CD14-positive monocyte (primary cell): ENCODE results near the gene CLDN7. TPM values are rescaled to one million over a fixed set of nuclear protein-coding genes. Genes with fewer than 3 reads are reported as not detected.

Experiments
- DNase-seq, 3 donors: peaks; one replicate each; pipeline ENCODE4 v3.0.0-alpha.2; 2011 to 2022
- H2AFZ ChIP-seq: 2 replicates; pipeline ENCODE4 v1.6.0; 2012; ENCODE audit warnings: mild to moderate bottlenecking, low read depth, low read length, inconsistent platforms; ENCODE audit not compliant: insufficient read depth, poor library complexity, severe bottlenecking
- H3K27ac ChIP-seq, 2 donors: 1 replicate in 1 of 2; 2 replicates in 1 of 2; pipeline ENCODE4 v1.5.1; 2012 to 2013; ENCODE audit warnings: low read length in 2 of 2, control low read depth in 1 of 2, inconsistent platforms in 1 of 2, low read depth in 1 of 2, mild to moderate bottlenecking in 1 of 2
- H3K27me3 ChIP-seq, 2 donors: one replicate each; pipeline versions ENCODE4 v1.6.0 to v1.6.1; 2011 to 2013; ENCODE audit warnings: low read length in 2 of 2; ENCODE audit not compliant: control insufficient read depth in 2 of 2, insufficient read depth in 2 of 2
- H3K36me3 ChIP-seq, 2 donors: replicated peaks in 1 of 2; 1 replicate in 1 of 2; 2 replicates in 1 of 2; pipeline versions ENCODE4 v1.5.1 to v1.6.1; 2012 to 2013; ENCODE audit warnings: low read length in 2 of 2, control low read depth in 1 of 2, inconsistent platforms in 1 of 2, mild to moderate bottlenecking in 1 of 2; ENCODE audit not compliant: insufficient read depth in 2 of 2, control insufficient read depth in 1 of 2
- H3K4me1 ChIP-seq, 2 donors: 1 replicate in 1 of 2; 2 replicates in 1 of 2; pipeline versions ENCODE4 v1.5.1 to v1.6.1; 2012 to 2013; ENCODE audit warnings: low read length in 2 of 2, control low read depth in 1 of 2, inconsistent platforms in 1 of 2, mild to moderate bottlenecking in 1 of 2, moderate library complexity in 1 of 2; ENCODE audit not compliant: insufficient read depth in 2 of 2, control insufficient read depth in 1 of 2
- H3K4me2 ChIP-seq: replicated peaks from 2 replicates; pipeline ENCODE3; 2012; ENCODE audit warnings: low read length, moderate library complexity, mild to moderate bottlenecking; ENCODE audit not compliant: poor library complexity, severe bottlenecking; ENCODE audit errors: extremely low read depth
- H3K4me3 ChIP-seq, 3 experiments: fragments of 200-600 bp in 1 of 3; sonication (generic) in 1 of 3; replicated peaks in 1 of 3; 1 replicate in 2 of 3; 2 replicates in 1 of 3; pipeline ENCODE4 v1.5.1; 2011 to 2013; ENCODE audit warnings: low read length in 3 of 3, mild to moderate bottlenecking in 3 of 3, control low read depth in 2 of 3, low read depth in 2 of 3, inconsistent platforms in 1 of 3, moderate library complexity in 1 of 3
- H3K79me2 ChIP-seq: 2 replicates; pipeline ENCODE4 v1.6.0; 2012; ENCODE audit warnings: mild to moderate bottlenecking, control low read depth, inconsistent platforms, low read length, moderate library complexity; ENCODE audit not compliant: insufficient read depth
- H3K9ac ChIP-seq: 2 replicates; pipeline ENCODE4 v1.6.0; 2017; ENCODE audit warnings: low read length, mild to moderate bottlenecking; ENCODE audit not compliant: insufficient read depth, poor library complexity, severe bottlenecking
- H3K9me3 ChIP-seq, 2 donors: replicated peaks in 1 of 2; 1 replicate in 1 of 2; 2 replicates in 1 of 2; pipeline versions ENCODE4 v1.5.1 to v1.6.1; 2012 to 2013; ENCODE audit warnings: low read length in 2 of 2, control low read depth in 1 of 2; ENCODE audit not compliant: control insufficient read depth in 1 of 2, insufficient read depth in 1 of 2
- H4K20me1 ChIP-seq: 2 replicates; pipeline ENCODE4 v1.6.0; 2012; ENCODE audit warnings: mild to moderate bottlenecking, low read length, control low read depth, moderate library complexity; ENCODE audit not compliant: insufficient read depth
- H3K27ac Mint-ChIP-seq, 7 donors: one replicate each; pipeline ENCODE4 v1.8.0; 2020; ENCODE audit warnings: mild to moderate bottlenecking in 7 of 7, mixed read lengths in 7 of 7, moderate library complexity in 6 of 7, inconsistent platforms in 2 of 7
- H3K27me3 Mint-ChIP-seq, 3 donors: one replicate each; pipeline ENCODE4 v1.8.0; 2021 to 2022; ENCODE audit warnings: low read depth in 3 of 3, mild to moderate bottlenecking in 3 of 3, mixed read lengths in 3 of 3, moderate library complexity in 3 of 3, inconsistent platforms in 1 of 3
- H3K36me3 Mint-ChIP-seq, 2 donors: one replicate each; pipeline ENCODE4 v1.8.0; 2020; ENCODE audit warnings: mixed read lengths in 2 of 2, inconsistent platforms in 1 of 2, mild to moderate bottlenecking in 1 of 2
- H3K4me1 Mint-ChIP-seq: one replicate; pipeline ENCODE4 v1.8.0; 2020; ENCODE audit warnings: mild to moderate bottlenecking, mixed read lengths
- H3K4me3 Mint-ChIP-seq, 2 donors: one replicate each; pipeline ENCODE4 v1.8.0; 2020; ENCODE audit warnings: mild to moderate bottlenecking in 2 of 2, mixed read lengths in 2 of 2, moderate library complexity in 1 of 2
- H3K9me3 Mint-ChIP-seq, 7 donors: one replicate each; pipeline ENCODE4 v1.8.0; 2020 to 2022; ENCODE audit warnings: mixed read lengths in 7 of 7, mild to moderate bottlenecking in 6 of 7, moderate library complexity in 6 of 7, inconsistent platforms in 2 of 7
- CTCF ChIP-seq: fragments of 200-600 bp; IDR thresholded peaks from one replicate; pipeline ENCODE4 v1.8.0; 2022; ENCODE audit warnings: antibody characterized with exemption, mild to moderate bottlenecking
- WGBS: methylation state at CpG from one replicate; pipeline ENCODE4 v1.1.5; 2013; ENCODE audit warnings: missing lambda C conversion rate; ENCODE audit not compliant: insufficient coverage; 5-methylcytosine and 5-hydroxymethylcytosine counted together
- intact Hi-C, 2 donors: fragments of 100-400 bp; cut with micrococcal nuclease; formaldehyde crosslinking; loops; one replicate each; pipeline versions ENCODE4 v1.15.0 to v1.15.1; 2023
- polyA plus RNA-seq, 3 donors: library from polyadenylated mRNA; depleted of rRNA in 1 of 3; unstranded in 2 of 3; stranded (reverse) in 1 of 3; fragments of 300-500 nt in 2 of 3; fragments of >200 nt in 1 of 3; fragmentation: Illumina TruSeq in 2 of 3; gene quantifications; 1 replicate in 2 of 3; 2 replicates in 1 of 3; pipeline ENCODE4 v1.2.3, GENCODE V29; 2012 to 2021

Gene CLDN7
- polyA plus RNA-seq, 3 donors, result 0.49 to 13.4 (median 2.1) TPM

GRCh38 chr17:7217113-7217987 is 44.9 kb downstream of the CLDN7 start:
- DNase-seq, result peak; percentile 32 to 48 (median 35)
- H3K36me3 ChIP-seq, result peaks cover 7 to 10% of the 10 kb centered on the region in 2 donors
- Mint-ChIP-seq H3K9me3 (peaks cover 0 to 2% (median 0%) of the 10 kb centered on the region in 7 donors), H3K27me3 (peaks cover 0 to 10% (median 2%) of the 10 kb centered on the region in 3 donors), H3K36me3 (peaks cover 11 to 19% of the 10 kb centered on the region in 2 donors), H3K4me3 (peak overlapping the region; percentile 80 to 89), H3K4me1 (peaks cover 78% of the 10 kb centered on the region), H3K27ac (peak overlapping the region; percentile 23 to 97 (median 88))
- intact Hi-C loops, result loop anchor here in 1 of 2 donors (5.0 to 10.0 kb wide), 2 partner anchors 35 to 187 kb away; partner anchors contain the start of genes CTDNEP1, ELP5, NLGN2 and TMEM256
- H3K27me3 ChIP-seq, result no peaks in the 10 kb centered on the region
- peak overlapping the region; percentile 45 for H3K9ac ChIP-seq
- H3K4me1 ChIP-seq, result peaks cover 72 to 81% of the 10 kb centered on the region in 2 donors
- no peak for TF ChIP-seq CTCF
- H3K4me2 ChIP-seq, result peak overlapping the region; percentile 90
- H3K27ac ChIP-seq, result peak overlapping the region; percentile 14 to 65
- peaks cover 52% of the 10 kb centered on the region for H4K20me1 ChIP-seq
- WGBS, result 0% methylated on average over 13 of the region's 32 CpGs
- H3K9me3 ChIP-seq, result no peaks in the 10 kb centered on the region
- peak overlapping the region; percentile 74 for H2AFZ ChIP-seq
- peak overlapping the region; percentile 41 to 81 (median 47) for H3K4me3 ChIP-seq
- H3K79me2 ChIP-seq, result peaks cover 59% of the 10 kb centered on the region

- Mint-ChIP-seq H3K36me3 (peaks cover 4 to 10% of the 10 kb centered on the region in 2 donors), H3K4me3 (peak overlapping the region; percentile 68 to 87), H3K27ac (peak overlapping the region; percentile 37 to 97 (median 82)), H3K27me3 (peaks cover 2 to 12% (median 3%) of the 10 kb centered on the region in 3 donors), H3K4me1 (peaks cover 79% of the 10 kb centered on the region), H3K9me3 (peaks cover 0 to 2% (median 0%) of the 10 kb centered on the region in 7 donors)
- WGBS, result 16% methylated on average over 6 of the region's 7 CpGs
- Histone ChIP-seq H3K36me3 (peaks cover 0 to 4% of the 10 kb centered on the region in 2 donors), H3K4me2 (peak overlapping the region; percentile 90), H4K20me1 (peaks cover 52% of the 10 kb centered on the region), H3K4me1 (peaks cover 71 to 76% of the 10 kb centered on the region in 2 donors), H3K79me2 (peaks cover 64% of the 10 kb centered on the region), H3K9ac (peak overlapping the region; percentile 45), H2AFZ (no peak overlapping the region), H3K4me3 (peak overlapping the region; percentile 36 to 81 (median 47)), H3K9me3 (no peaks in the 10 kb centered on the region), H3K27me3 (no peaks in the 10 kb centered on the region), H3K27ac (no peak overlapping the region)
- DNase-seq, result no peak
- TF ChIP-seq CTCF, result no peak
- intact Hi-C loops, result loop anchor here in 1 of 2 donors (5.0 to 10.0 kb wide), 2 partner anchors 36 to 188 kb away; partner anchors contain the start of genes CTDNEP1, ELP5, NLGN2 and TMEM256
Observed at GRCh38 chr17:7216242-7217112, 45.8 kb downstream of the CLDN7 start.
